ENCODE measurements around the gene TWSG1.

GRCh38 chr18:9323750-9324445 is 10.7 kb upstream of the TWSG1 start:
- TF ChIP-seq, protein P1, sequence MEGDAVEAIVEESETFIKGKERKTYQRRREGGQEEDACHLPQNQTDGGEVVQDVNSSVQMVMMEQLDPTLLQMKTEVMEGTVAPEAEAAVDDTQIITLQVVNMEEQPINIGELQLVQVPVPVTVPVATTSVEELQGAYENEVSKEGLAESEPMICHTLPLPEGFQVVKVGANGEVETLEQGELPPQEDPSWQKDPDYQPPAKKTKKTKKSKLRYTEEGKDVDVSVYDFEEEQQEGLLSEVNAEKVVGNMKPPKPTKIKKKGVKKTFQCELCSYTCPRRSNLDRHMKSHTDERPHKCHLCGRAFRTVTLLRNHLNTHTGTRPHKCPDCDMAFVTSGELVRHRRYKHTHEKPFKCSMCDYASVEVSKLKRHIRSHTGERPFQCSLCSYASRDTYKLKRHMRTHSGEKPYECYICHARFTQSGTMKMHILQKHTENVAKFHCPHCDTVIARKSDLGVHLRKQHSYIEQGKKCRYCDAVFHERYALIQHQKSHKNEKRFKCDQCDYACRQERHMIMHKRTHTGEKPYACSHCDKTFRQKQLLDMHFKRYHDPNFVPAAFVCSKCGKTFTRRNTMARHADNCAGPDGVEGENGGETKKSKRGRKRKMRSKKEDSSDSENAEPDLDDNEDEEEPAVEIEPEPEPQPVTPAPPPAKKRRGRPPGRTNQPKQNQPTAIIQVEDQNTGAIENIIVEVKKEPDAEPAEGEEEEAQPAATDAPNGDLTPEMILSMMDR (IDR thresholded peaks at IDR 0.05), result no peak
- no peak for TF ChIP-seq POLR2A (IDR thresholded peaks at IDR 0.05)
- TF ChIP-seq POLR2AphosphoS5 (IDR thresholded peaks at IDR 0.05), result no peak

All from breast epithelium (tissue), 3 donors.